ENCODE measurements around the gene HELZ. TPM values are rescaled to one million over a fixed set of nuclear protein-coding genes. Genes with fewer than 3 reads are reported as not detected.

HELZ gene
- total and polyA plus RNA-seq, 2 of the 8 experiments (the other 6 are each of a cell fraction or from before 2014, with no cell fraction given), result 10.0 to 48.7 TPM

GRCh38 chr17:67123699-67124098, 121.3 kb downstream of the HELZ start:
- H2AK5ac ChIP-seq (ENCODE audit: low read depth, low read length), result no peak overlapping the region
- TF ChIP-seq CTBP2 (IDR thresholded peaks at IDR 0.05; ENCODE audit: borderline replicate concordance, insufficient read depth, insufficient read length, low read length), result no peak
- TF ChIP-seq KDM4A (IDR thresholded peaks at IDR 0.05; ENCODE audit: low read depth, low read length, severe bottlenecking), result no peak
- no peak for TF ChIP-seq SP2 (IDR thresholded peaks at IDR 0.05; ENCODE audit: low read length)
- no peak for TF ChIP-seq SIX5 (IDR thresholded peaks at IDR 0.05; ENCODE audit: low read depth, low read length)
- TF ChIP-seq JUND (IDR thresholded peaks at IDR 0.05; ENCODE audit: low read length), result no peak

More at GRCh38 chr17:67123699-67124098, 121.3 kb downstream of the HELZ start:
- H4K20me1 ChIP-seq (replicated peaks in 1 of 2; ENCODE audit: control insufficient read depth in 1 of 2, insufficient read depth in 2 of 2, low read length in 2 of 2), result peaks cover 0 to 1% of the 10 kb centered on the region in 2 experiments
- H3K14ac ChIP-seq (ENCODE audit: insufficient read length), result no peak overlapping the region
- H2BK120ac ChIP-seq (replicated peaks; ENCODE audit: low read depth, low read length), result no peak overlapping the region
- POLR2A ChIA-PET (ENCODE audit: partially characterized antibody), result no interaction called here
- H3K4me1 ChIP-seq (replicated peaks in 1 of 4; ENCODE audit: control insufficient read depth in 3 of 4, insufficient read depth in 4 of 4, low read length in 3 of 4), result no peaks in the 10 kb centered on the region
- H4K91ac ChIP-seq (replicated peaks; ENCODE audit: insufficient read length, low read length), result no peak overlapping the region
- H3K56ac ChIP-seq (replicated peaks; ENCODE audit: insufficient read length, low read depth, low read length), result no peak overlapping the region
- no peaks in the 10 kb centered on the region for H3K79me2 ChIP-seq (ENCODE audit: control insufficient read depth in 1 of 2, insufficient read depth in 2 of 2, low read length in 2 of 2)
- H3K18ac ChIP-seq (ENCODE audit: extremely low read depth, low read length), result no peak overlapping the region
- CTCF ChIA-PET (ENCODE audit: partially characterized antibody), result no interaction called here
- H3K4me2 ChIP-seq (ENCODE audit: insufficient read depth in 1 of 2, low read depth in 2 of 2, low read length in 2 of 2), result no peak overlapping the region
- no peak overlapping the region for H3K4me3 ChIP-seq (ENCODE audit: extremely low read depth in 1 of 4, insufficient read depth in 2 of 4, low read depth in 3 of 4, low read length in 4 of 4)
- H2AFZ ChIP-seq (ENCODE audit: low read length), result no peak overlapping the region
- H3K23ac ChIP-seq (ENCODE audit: insufficient read length), result no peak overlapping the region
- no peak overlapping the region for H2BK20ac ChIP-seq (ENCODE audit: low read length)
- no peak overlapping the region for H2BK15ac ChIP-seq (ENCODE audit: low read length)
- no peaks in the 10 kb centered on the region for H3K23me2 ChIP-seq (ENCODE audit: low read depth, low read length)
- peaks cover 0 to 28% (median 6%) of the 10 kb centered on the region in 4 experiments; a peak in 4 of 8 replicates for H3K36me3 ChIP-seq (ENCODE audit: control insufficient read depth in 2 of 4, insufficient read depth in 4 of 4, low read length in 3 of 4)
- no peak overlapping the region for H2BK12ac ChIP-seq (ENCODE audit: low read depth, low read length)
- H4K8ac ChIP-seq (ENCODE audit: extremely low read depth, insufficient read depth, low read length), result no peak overlapping the region
- no peak overlapping the region for H4K5ac ChIP-seq (ENCODE audit: insufficient read length, low read depth, low read length)
- H3K79me1 ChIP-seq (ENCODE audit: low read depth, low read length), result no peaks in the 10 kb centered on the region
- no peaks in the 10 kb centered on the region for H3K27me3 ChIP-seq (replicated peaks in 1 of 4; ENCODE audit: control insufficient read depth in 3 of 4, extremely low read depth in 1 of 4, insufficient read depth in 3 of 4, low read length in 3 of 4)
- H3K27ac ChIP-seq (ENCODE audit: low read depth, low read length), result no peak overlapping the region
- no peak overlapping the region for H2BK5ac ChIP-seq (ENCODE audit: low read depth, low read length)
- FAIRE-seq (no peak), DNase-seq (ENCODE audit: low read depth in 1 of 2, low spot score in 2 of 2) (no peak)
- H3K9ac ChIP-seq (replicated peaks in 1 of 4; ENCODE audit: extremely low read depth in 1 of 4, low read depth in 3 of 4, low read length in 3 of 4), result no peak overlapping the region
- no peak overlapping the region for H3K4ac ChIP-seq (replicated peaks; ENCODE audit: insufficient read length, low read depth, low read length)
- peaks cover 0 to 2% of the 10 kb centered on the region in 2 experiments; a peak in 1 of 4 replicates for H3K9me3 ChIP-seq (ENCODE audit: insufficient read depth in 2 of 2, low read depth in 1 of 2, low read length in 1 of 2)
